ENCODE measurements around the gene RNF169.

RNF169 gene

GRCh38 chr11:74837191-74837590, 88.5 kb downstream of the RNF169 start:
- DNase-seq (ENCODE audit: extremely low read depth, low read depth) = no peak
- TF ChIP-seq, protein P1, sequence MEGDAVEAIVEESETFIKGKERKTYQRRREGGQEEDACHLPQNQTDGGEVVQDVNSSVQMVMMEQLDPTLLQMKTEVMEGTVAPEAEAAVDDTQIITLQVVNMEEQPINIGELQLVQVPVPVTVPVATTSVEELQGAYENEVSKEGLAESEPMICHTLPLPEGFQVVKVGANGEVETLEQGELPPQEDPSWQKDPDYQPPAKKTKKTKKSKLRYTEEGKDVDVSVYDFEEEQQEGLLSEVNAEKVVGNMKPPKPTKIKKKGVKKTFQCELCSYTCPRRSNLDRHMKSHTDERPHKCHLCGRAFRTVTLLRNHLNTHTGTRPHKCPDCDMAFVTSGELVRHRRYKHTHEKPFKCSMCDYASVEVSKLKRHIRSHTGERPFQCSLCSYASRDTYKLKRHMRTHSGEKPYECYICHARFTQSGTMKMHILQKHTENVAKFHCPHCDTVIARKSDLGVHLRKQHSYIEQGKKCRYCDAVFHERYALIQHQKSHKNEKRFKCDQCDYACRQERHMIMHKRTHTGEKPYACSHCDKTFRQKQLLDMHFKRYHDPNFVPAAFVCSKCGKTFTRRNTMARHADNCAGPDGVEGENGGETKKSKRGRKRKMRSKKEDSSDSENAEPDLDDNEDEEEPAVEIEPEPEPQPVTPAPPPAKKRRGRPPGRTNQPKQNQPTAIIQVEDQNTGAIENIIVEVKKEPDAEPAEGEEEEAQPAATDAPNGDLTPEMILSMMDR (IDR thresholded peaks at IDR 0.05; ENCODE audit: low read depth, low read length, missing control alignments) = no peak
- no peak overlapping the region for H3K4me3 ChIP-seq (replicated peaks; ENCODE audit: low read depth, low read length)

DNA sequence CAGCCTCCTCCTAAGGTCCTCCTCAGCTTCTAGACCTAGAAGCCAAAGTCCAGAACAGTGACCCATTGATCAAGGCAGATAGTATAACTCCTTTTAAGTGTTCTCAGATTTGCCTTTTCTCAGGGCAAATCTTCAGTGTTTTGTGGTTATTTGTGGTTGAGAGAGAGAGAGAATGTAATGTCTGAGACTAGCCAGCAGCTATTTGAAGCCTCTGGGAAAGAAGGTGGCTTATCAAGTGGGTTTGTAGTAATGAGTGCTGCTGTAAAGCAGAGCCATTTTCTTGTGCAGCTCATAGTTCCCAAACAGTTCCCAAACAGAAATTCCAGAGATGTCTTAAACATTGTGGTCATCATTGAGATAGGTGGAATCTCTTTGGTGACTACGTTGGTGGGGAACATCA, 89.5 kb downstream of the RNF169 start:
- H3K4me3 ChIP-seq (replicated peaks; ENCODE audit: low read depth, low read length) = no peak overlapping the region
- TF ChIP-seq, protein P1 (IDR thresholded peaks at IDR 0.05; ENCODE audit: low read depth, low read length, missing control alignments) = no peak
- DNase-seq (ENCODE audit: extremely low read depth, low read depth) = no peak

GRCh38 chr11:74839446-74839845, 90.8 kb downstream of the RNF169 start:
- no peak overlapping the region for H3K4me3 ChIP-seq (replicated peaks; ENCODE audit: low read depth, low read length)
- DNase-seq (ENCODE audit: extremely low read depth, low read depth) = no peak
- TF ChIP-seq, protein P1 (IDR thresholded peaks at IDR 0.05; ENCODE audit: low read depth, low read length, missing control alignments) = no peak

- H3K4me3 ChIP-seq (replicated peaks; ENCODE audit: low read depth, low read length) = no peak overlapping the region
- DNase-seq (ENCODE audit: extremely low read depth, low read depth) = no peak
- TF ChIP-seq, protein P1 (IDR thresholded peaks at IDR 0.05; ENCODE audit: low read depth, low read length, missing control alignments) = no peak
Observed at GRCh38 chr11:74839971-74840370, 91.3 kb downstream of the RNF169 start.

DNA sequence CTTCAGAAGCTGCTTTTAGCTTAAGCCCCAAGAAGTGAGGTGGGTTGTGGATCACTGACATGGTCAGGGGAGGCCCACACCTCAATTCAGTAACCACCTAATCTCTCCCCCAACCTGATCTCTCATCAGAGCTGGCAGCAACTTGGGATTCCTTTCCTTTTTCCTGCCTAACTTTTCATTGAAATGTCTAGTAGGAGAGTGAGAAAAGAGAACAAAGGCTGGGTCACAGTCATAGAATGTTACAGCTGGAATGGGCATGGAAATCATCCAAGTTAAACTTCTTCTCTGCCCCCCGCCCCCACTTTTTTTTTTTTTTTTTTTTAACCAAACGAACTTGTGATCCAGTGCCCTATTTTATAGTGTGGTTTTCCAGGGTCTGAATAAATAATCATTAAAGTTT, 91.8 kb downstream of the RNF169 start:
- H3K4me3 ChIP-seq (replicated peaks; ENCODE audit: low read depth, low read length) = no peak overlapping the region
- TF ChIP-seq, protein P1 (IDR thresholded peaks at IDR 0.05; ENCODE audit: low read depth, low read length, missing control alignments) = no peak
- DNase-seq (ENCODE audit: extremely low read depth, low read depth) = no peak

- DNase-seq (ENCODE audit: extremely low read depth, low read depth) = no peak
- TF ChIP-seq, protein P1 (IDR thresholded peaks at IDR 0.05; ENCODE audit: low read depth, low read length, missing control alignments) = no peak
- H3K4me3 ChIP-seq (replicated peaks; ENCODE audit: low read depth, low read length) = no peak overlapping the region
Observed at GRCh38 chr11:74842967-74843366, 94.3 kb downstream of the RNF169 start.

DNA sequence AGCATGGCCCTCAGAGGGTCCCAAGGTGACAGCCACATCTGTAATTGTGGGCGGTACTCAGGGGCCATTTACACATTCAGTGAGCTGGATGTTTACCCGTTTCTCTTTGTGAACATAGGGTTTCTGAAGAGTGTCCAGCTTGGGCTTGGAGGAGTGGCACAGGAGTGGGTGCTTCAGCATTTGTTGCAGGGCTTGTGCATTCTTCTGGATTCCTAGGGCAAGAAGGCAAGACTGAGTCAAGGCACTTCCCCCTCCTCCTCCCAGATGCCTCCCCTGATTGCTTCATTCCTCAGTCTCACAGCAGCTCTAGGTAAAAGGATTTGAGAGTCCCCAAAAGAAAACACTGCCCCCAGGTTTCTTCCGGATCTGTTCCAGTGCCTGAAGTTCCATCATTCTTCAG, 95.4 kb downstream of the RNF169 start:
- DNase-seq (ENCODE audit: extremely low read depth, low read depth) = no peak
- TF ChIP-seq, protein P1 (IDR thresholded peaks at IDR 0.05; ENCODE audit: low read depth, low read length, missing control alignments) = no peak
- no peak overlapping the region for H3K4me3 ChIP-seq (replicated peaks; ENCODE audit: low read depth, low read length)

Data from HFF-Myc (cell line).